Measurements from ENCODE around the gene ROPN1B.
A peak's percentile ranks its signal among the peaks of the same experiment; 100 is the strongest.

ROPN1B gene

DNA sequence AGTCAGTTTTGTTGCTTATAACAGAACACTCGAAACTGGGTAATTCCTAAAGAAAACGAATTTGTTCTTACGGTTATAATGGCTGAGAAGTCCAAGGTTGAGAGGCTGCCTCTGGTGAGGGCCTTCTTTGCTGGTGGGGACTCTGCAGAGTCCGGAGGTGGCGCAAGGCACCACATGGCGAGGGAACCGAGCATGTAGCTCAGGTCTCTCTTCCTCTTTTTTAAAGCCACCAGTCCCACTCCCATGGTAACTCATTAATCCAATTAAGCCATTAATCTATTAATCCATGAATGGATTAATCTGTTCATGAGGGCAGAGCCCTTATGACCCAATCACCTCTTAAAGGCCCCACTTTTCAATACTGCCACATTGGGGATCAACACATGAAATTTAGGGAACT, 50.0 kb downstream of the ROPN1B start:
- Histone ChIP-seq H3K36me3 (ENCODE audit: control insufficient read depth, insufficient read depth, low read length) (no peaks in the 10 kb centered on the region), H3K4me3 (ENCODE audit: low read length) (no peak overlapping the region), H3K4me1 (ENCODE audit: control insufficient read depth, low read depth, low read length) (no peaks in the 10 kb centered on the region), H4K5ac (ENCODE audit: low read length) (no peak overlapping the region), H4K8ac (ENCODE audit: low read depth, low read length) (no peak overlapping the region), H3K56ac (ENCODE audit: low read length) (no peak overlapping the region), H3K27ac (ENCODE audit: low read depth, low read length) (no peak overlapping the region), H3K79me1 (ENCODE audit: low read length) (no peaks in the 10 kb centered on the region), H2AK5ac (ENCODE audit: low read length) (no peak overlapping the region), H2BK15ac (replicated peaks; ENCODE audit: low read depth) (no peak overlapping the region), H3K4me2 (ENCODE audit: low read length) (no peak overlapping the region), H3K27me3 (ENCODE audit: insufficient read depth, low read length, poor library complexity) (no peaks in the 10 kb centered on the region), H3K9ac (ENCODE audit: low read length) (no peak overlapping the region), H3K4ac (ENCODE audit: low read depth, low read length) (no peak overlapping the region), H3K79me2 (ENCODE audit: control insufficient read depth, insufficient read depth, low read length) (no peaks in the 10 kb centered on the region), H2BK5ac (ENCODE audit: low read length) (no peak overlapping the region), H3K18ac (ENCODE audit: low read length) (no peak overlapping the region), H2BK120ac (ENCODE audit: low read depth, low read length) (no peak overlapping the region), H3K23ac (ENCODE audit: low read length) (no peak overlapping the region)
- no peak for DNase-seq
- no CpG with 5 or more reads among the region's 7 CpGs for WGBS (ENCODE audit: extremely low coverage, insufficient coverage, low lambda C conversion rate)

DNA sequence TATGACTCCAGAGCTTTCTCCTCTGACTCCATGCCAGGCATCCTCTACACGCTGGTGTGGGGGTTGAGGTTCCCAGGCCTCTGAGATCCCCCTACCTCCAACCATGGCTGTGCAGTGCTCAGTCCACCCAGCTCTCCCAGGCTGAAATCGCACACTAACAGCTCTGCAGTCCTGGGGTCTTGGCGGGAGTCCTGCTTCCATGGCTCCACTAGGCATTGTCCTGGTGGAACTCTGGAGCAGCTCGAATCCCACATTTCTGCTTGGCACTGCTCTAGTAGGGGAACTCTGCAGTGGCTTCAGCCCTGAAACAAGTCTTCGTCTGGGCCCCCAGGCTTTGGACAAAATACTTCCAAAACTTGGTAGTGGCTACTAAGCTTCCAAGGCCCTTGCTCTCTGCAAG, 50.7 kb downstream of the ROPN1B start:
- Histone ChIP-seq H3K79me2 (ENCODE audit: control insufficient read depth, insufficient read depth, low read length) (no peaks in the 10 kb centered on the region), H2AK5ac (ENCODE audit: low read length) (no peak overlapping the region), H3K4me1 (ENCODE audit: control insufficient read depth, low read depth, low read length) (no peaks in the 10 kb centered on the region), H3K4me2 (ENCODE audit: low read length) (no peak overlapping the region), H3K23ac (ENCODE audit: low read length) (no peak overlapping the region), H4K8ac (ENCODE audit: low read depth, low read length) (no peak overlapping the region), H4K5ac (ENCODE audit: low read length) (no peak overlapping the region), H3K4ac (ENCODE audit: low read depth, low read length) (no peak overlapping the region), H3K4me3 (ENCODE audit: low read length) (no peak overlapping the region), H3K56ac (ENCODE audit: low read length) (no peak overlapping the region), H2BK15ac (replicated peaks; ENCODE audit: low read depth) (no peak overlapping the region), H2BK5ac (ENCODE audit: low read length) (no peak overlapping the region), H3K9ac (ENCODE audit: low read length) (no peak overlapping the region), H3K27ac (ENCODE audit: low read depth, low read length) (no peak overlapping the region), H3K18ac (ENCODE audit: low read length) (no peak overlapping the region), H2BK120ac (ENCODE audit: low read depth, low read length) (no peak overlapping the region), H3K79me1 (ENCODE audit: low read length) (no peaks in the 10 kb centered on the region), H3K36me3 (ENCODE audit: control insufficient read depth, insufficient read depth, low read length) (no peaks in the 10 kb centered on the region), H3K27me3 (ENCODE audit: insufficient read depth, low read length, poor library complexity) (no peaks in the 10 kb centered on the region)
- no CpG with 5 or more reads among the region's 5 CpGs for whole genome bisulfite sequencing (ENCODE audit: extremely low coverage, insufficient coverage, low lambda C conversion rate)
- DNase-seq = no peak

DNA sequence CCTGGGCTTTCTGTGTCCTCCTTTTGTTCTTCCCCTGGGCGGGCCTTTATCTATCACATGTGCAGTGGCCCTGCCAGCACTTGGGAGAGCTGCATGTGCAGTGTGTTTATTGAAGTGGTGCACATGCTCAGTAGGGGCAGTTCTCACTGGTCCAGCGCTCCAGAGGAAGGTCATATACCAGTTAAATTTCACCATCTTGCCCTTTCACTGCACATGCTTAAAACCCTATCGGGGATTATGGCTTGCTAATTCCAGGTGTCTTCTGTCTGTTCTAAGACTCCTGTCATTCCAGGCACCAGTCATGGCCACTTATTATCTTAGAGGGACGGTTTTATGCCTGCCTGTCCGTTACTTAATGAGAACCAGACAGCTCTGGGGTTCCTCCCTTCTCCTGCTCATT, 52.2 kb downstream of the ROPN1B start:
- Histone ChIP-seq H3K4ac (ENCODE audit: low read depth, low read length) (no peak overlapping the region), H3K56ac (ENCODE audit: low read length) (no peak overlapping the region), H3K4me3 (ENCODE audit: low read length) (no peak overlapping the region), H3K27me3 (ENCODE audit: insufficient read depth, low read length, poor library complexity) (no peaks in the 10 kb centered on the region), H3K4me2 (ENCODE audit: low read length) (no peak overlapping the region), H3K18ac (ENCODE audit: low read length) (no peak overlapping the region), H3K27ac (ENCODE audit: low read depth, low read length) (no peak overlapping the region), H2AK5ac (ENCODE audit: low read length) (no peak overlapping the region), H3K9ac (ENCODE audit: low read length) (no peak overlapping the region), H2BK120ac (ENCODE audit: low read depth, low read length) (no peak overlapping the region), H4K5ac (ENCODE audit: low read length) (no peak overlapping the region), H3K36me3 (ENCODE audit: control insufficient read depth, insufficient read depth, low read length) (no peaks in the 10 kb centered on the region), H3K23ac (ENCODE audit: low read length) (no peak overlapping the region), H3K79me1 (ENCODE audit: low read length) (no peaks in the 10 kb centered on the region), H2BK5ac (ENCODE audit: low read length) (no peak overlapping the region), H4K8ac (ENCODE audit: low read depth, low read length) (no peak overlapping the region), H2BK15ac (replicated peaks; ENCODE audit: low read depth) (no peak overlapping the region), H3K79me2 (ENCODE audit: control insufficient read depth, insufficient read depth, low read length) (no peaks in the 10 kb centered on the region), H3K4me1 (ENCODE audit: control insufficient read depth, low read depth, low read length) (no peaks in the 10 kb centered on the region)
- DNase-seq = no peak
- no CpG with 5 or more reads among the region's 5 CpGs for WGBS (ENCODE audit: extremely low coverage, insufficient coverage, low lambda C conversion rate)

DNA sequence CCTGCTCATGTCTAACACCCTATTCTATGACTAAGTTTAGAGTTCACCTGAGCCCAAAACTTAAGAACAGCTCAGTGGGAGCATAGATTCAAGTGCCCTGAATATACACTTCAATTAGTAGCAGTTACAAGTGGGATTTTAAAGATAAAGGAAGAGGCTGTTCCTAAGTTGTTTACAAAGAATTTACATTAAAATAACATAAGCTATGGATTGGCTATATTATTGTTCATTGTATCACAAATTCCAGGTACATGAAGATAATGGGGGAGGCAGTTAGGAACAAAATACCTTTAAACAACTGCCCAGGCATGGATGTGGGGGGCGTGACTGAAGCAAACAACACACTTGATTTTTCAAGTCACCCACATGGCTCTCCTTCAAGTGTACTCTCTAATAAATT, 52.7 kb downstream of the ROPN1B start:
- Histone ChIP-seq H3K4ac (ENCODE audit: low read depth, low read length) (no peak overlapping the region), H3K9ac (ENCODE audit: low read length) (no peak overlapping the region), H3K27me3 (ENCODE audit: insufficient read depth, low read length, poor library complexity) (no peaks in the 10 kb centered on the region), H3K4me2 (ENCODE audit: low read length) (no peak overlapping the region), H3K36me3 (ENCODE audit: control insufficient read depth, insufficient read depth, low read length) (no peaks in the 10 kb centered on the region), H3K79me1 (ENCODE audit: low read length) (no peaks in the 10 kb centered on the region), H3K79me2 (ENCODE audit: control insufficient read depth, insufficient read depth, low read length) (no peaks in the 10 kb centered on the region), H3K27ac (ENCODE audit: low read depth, low read length) (no peak overlapping the region), H2BK5ac (ENCODE audit: low read length) (no peak overlapping the region), H3K4me3 (ENCODE audit: low read length) (no peak overlapping the region), H3K56ac (ENCODE audit: low read length) (no peak overlapping the region), H4K5ac (ENCODE audit: low read length) (no peak overlapping the region), H3K23ac (ENCODE audit: low read length) (no peak overlapping the region), H2BK120ac (ENCODE audit: low read depth, low read length) (no peak overlapping the region), H2BK15ac (replicated peaks; ENCODE audit: low read depth) (no peak overlapping the region), H3K18ac (ENCODE audit: low read length) (no peak overlapping the region), H3K4me1 (ENCODE audit: control insufficient read depth, low read depth, low read length) (no peaks in the 10 kb centered on the region), H2AK5ac (ENCODE audit: low read length) (no peak overlapping the region), H4K8ac (ENCODE audit: low read depth, low read length) (no peak overlapping the region)
- no peak for DNase-seq
- WGBS (ENCODE audit: extremely low coverage, insufficient coverage, low lambda C conversion rate) = no CpG with 5 or more reads among the region's 1 CpG

DNA sequence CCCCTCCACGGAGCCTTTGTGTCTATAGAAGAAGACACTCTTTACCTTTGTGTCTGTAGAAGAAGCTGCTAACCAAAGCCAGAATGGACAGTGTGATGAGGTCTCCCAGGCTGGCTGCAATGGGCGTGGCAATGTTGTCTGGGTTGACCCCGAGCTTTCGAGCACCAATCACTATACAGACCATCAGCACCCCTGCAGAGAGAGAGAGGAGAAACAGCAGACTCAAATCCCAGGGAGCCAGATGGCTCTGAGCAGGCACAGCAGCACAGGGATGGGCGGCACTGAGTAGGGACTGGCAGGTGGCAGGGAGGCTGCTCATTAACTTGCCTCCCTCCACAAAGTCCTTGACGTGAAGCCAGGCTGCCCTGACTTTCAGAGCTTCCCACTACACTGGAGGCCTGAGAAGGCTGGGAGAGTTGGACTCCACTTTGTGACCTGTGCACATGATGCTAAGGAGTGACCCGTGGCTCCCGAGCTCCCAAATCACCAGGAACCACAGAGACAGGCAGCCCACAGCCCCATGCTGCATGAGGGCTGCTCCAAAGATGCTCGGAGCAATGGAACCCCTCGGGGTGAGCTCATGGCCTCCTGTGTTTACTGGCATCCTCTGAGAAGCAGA, 53.9 kb downstream of the ROPN1B start:
- H2BK15ac ChIP-seq (replicated peaks; ENCODE audit: low read depth) = no peak overlapping the region
- no peak overlapping the region for H3K4ac ChIP-seq (ENCODE audit: low read depth, low read length)
- H3K56ac ChIP-seq (ENCODE audit: low read length) = no peak overlapping the region
- H3K79me1 ChIP-seq (ENCODE audit: low read length) = no peaks in the 10 kb centered on the region
- H3K9ac ChIP-seq (ENCODE audit: low read length) = no peak overlapping the region
- no CpG with 5 or more reads among the region's 10 CpGs for WGBS (ENCODE audit: extremely low coverage, insufficient coverage, low lambda C conversion rate)
- H3K18ac ChIP-seq (ENCODE audit: low read length) = no peak overlapping the region
- no peaks in the 10 kb centered on the region for H3K4me1 ChIP-seq (ENCODE audit: control insufficient read depth, low read depth, low read length)
- no peak overlapping the region for H3K4me3 ChIP-seq (ENCODE audit: low read length)
- no peak overlapping the region for H3K23ac ChIP-seq (ENCODE audit: low read length)
- H3K27me3 ChIP-seq (ENCODE audit: insufficient read depth, low read length, poor library complexity) = no peaks in the 10 kb centered on the region
- no peak overlapping the region for H3K4me2 ChIP-seq (ENCODE audit: low read length)
- no peak overlapping the region for H2BK120ac ChIP-seq (ENCODE audit: low read depth, low read length)
- H4K5ac ChIP-seq (ENCODE audit: low read length) = no peak overlapping the region
- H3K27ac ChIP-seq (ENCODE audit: low read depth, low read length) = no peak overlapping the region
- H2AK5ac ChIP-seq (ENCODE audit: low read length) = no peak overlapping the region
- no peak for DNase-seq
- H3K36me3 ChIP-seq (ENCODE audit: control insufficient read depth, insufficient read depth, low read length) = no peaks in the 10 kb centered on the region
- no peaks in the 10 kb centered on the region for H3K79me2 ChIP-seq (ENCODE audit: control insufficient read depth, insufficient read depth, low read length)
- no peak overlapping the region for H2BK5ac ChIP-seq (ENCODE audit: low read length)
- H4K8ac ChIP-seq (ENCODE audit: low read depth, low read length) = no peak overlapping the region

DNA sequence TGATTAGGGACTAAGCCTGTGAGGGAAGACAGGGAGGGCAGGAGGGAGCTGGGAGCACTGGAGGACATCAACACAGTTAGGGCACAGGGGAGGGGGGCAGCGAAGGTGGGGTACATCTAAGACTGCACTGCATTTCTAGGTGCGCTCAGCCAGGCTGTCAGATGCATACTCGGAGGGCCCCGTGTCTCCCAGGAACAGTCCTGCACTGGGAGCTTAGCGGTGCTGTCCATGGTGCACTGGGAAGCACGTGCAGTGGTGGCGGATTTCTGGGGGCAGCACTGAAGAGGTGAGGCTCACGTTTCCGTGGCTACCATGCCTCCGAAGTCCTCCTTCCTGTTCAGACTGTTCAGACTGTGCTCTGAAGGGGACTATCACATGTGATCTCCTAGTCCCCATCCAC, 54.4 kb downstream of the ROPN1B start:
- no peaks in the 10 kb centered on the region for H3K36me3 ChIP-seq (ENCODE audit: control insufficient read depth, insufficient read depth, low read length)
- no peak overlapping the region for H3K4ac ChIP-seq (ENCODE audit: low read depth, low read length)
- no peak overlapping the region for H4K5ac ChIP-seq (ENCODE audit: low read length)
- no peak overlapping the region for H3K27ac ChIP-seq (ENCODE audit: low read depth, low read length)
- H2BK5ac ChIP-seq (ENCODE audit: low read length) = no peak overlapping the region
- H3K4me3 ChIP-seq (ENCODE audit: low read length) = no peak overlapping the region
- H3K18ac ChIP-seq (ENCODE audit: low read length) = no peak overlapping the region
- peak; percentile 7 for DNase-seq
- no peak overlapping the region for H2BK15ac ChIP-seq (replicated peaks; ENCODE audit: low read depth)
- no peak overlapping the region for H2BK120ac ChIP-seq (ENCODE audit: low read depth, low read length)
- H2AK5ac ChIP-seq (ENCODE audit: low read length) = no peak overlapping the region
- H3K79me1 ChIP-seq (ENCODE audit: low read length) = no peaks in the 10 kb centered on the region
- H3K9ac ChIP-seq (ENCODE audit: low read length) = no peak overlapping the region
- no peaks in the 10 kb centered on the region for H3K27me3 ChIP-seq (ENCODE audit: insufficient read depth, low read length, poor library complexity)
- H4K8ac ChIP-seq (ENCODE audit: low read depth, low read length) = no peak overlapping the region
- no peak overlapping the region for H3K23ac ChIP-seq (ENCODE audit: low read length)
- no peaks in the 10 kb centered on the region for H3K79me2 ChIP-seq (ENCODE audit: control insufficient read depth, insufficient read depth, low read length)
- no peak overlapping the region for H3K56ac ChIP-seq (ENCODE audit: low read length)
- no CpG with 5 or more reads among the region's 10 CpGs for WGBS (ENCODE audit: extremely low coverage, insufficient coverage, low lambda C conversion rate)
- H3K4me1 ChIP-seq (ENCODE audit: control insufficient read depth, low read depth, low read length) = no peaks in the 10 kb centered on the region
- H3K4me2 ChIP-seq (ENCODE audit: low read length) = no peak overlapping the region

Measured in mesendoderm (in vitro differentiated cells).